HG03025 (cell line): ENCODE measurements around the gene PSD.

Source experiments
- ATAC-seq: cut with Tn5 transposase; IDR thresholded peaks from one replicate; pipeline ENCODE4 v1.9.1; 2021; ENCODE audit warnings: mild to moderate bottlenecking, moderate library complexity; ENCODE audit not compliant: unreplicated experiment, low FRiP score

PSD gene

GRCh38 chr10:102407425-102408130, 11.0 kb downstream of the PSD start:
- no peak for ATAC-seq

DNA sequence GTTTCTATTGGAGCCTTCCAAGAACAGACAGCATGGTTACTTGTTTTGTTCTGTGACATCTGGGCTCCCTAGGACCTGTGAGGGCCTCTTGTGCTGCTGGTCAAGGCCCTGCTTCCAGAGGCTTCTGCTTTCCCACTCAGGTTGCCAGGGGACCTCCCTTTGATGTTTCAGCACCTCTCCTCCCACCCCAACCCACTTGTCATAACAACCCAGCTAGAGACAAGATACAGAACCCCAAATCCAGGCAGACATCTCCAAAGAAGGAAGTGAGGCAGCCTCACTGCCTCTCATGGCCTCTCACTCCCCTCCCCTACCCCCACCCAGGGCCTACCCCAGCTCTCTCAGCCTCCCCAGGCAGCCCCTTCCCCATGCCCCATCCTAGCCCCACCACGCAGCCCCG, 11.8 kb downstream of the PSD start:
- ATAC-seq = no peak

- ATAC-seq = no peak
Observed at GRCh38 chr10:102405632-102406031, 13.0 kb downstream of the PSD start.

GRCh38 chr10:102405108-102405571, 13.4 kb downstream of the PSD start:
- no peak for ATAC-seq

DNA sequence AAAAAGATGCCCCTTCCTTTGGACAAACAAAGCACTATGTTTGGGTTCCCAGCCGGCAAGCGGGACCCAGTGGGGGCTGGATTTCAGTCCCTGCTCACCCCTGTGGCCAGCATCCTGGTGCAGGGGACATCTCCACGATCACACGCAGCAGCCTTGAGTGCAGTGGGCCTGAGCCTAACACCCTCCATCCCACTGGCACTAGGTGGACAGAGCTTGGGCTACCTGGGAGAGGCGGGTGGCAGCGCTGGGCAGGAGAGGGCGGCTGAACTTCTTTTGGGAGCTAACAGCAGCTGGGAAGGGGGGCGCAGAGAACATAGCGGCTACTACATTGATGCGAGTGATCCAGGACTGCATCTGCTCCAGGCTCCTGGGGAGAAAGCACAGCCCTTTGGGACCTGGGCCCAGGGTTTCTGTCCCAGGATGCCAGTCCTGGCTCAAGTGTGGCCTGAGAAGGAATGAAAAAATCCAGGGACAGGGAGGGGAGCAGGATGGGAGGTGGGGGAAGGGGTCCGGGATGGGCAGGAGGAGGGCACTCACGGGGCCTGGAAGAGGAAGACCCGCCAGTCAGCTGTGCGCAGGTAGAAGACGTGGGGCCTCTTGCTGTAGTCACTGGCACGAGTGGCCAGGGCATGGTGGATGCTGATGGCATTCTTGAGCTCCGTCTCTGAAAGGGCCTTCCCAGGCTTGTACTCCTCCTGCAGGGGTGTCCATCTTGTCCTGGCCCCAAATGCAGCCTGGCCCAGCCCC, 14.1 kb downstream of the PSD start:
- no peak for ATAC-seq

DNA sequence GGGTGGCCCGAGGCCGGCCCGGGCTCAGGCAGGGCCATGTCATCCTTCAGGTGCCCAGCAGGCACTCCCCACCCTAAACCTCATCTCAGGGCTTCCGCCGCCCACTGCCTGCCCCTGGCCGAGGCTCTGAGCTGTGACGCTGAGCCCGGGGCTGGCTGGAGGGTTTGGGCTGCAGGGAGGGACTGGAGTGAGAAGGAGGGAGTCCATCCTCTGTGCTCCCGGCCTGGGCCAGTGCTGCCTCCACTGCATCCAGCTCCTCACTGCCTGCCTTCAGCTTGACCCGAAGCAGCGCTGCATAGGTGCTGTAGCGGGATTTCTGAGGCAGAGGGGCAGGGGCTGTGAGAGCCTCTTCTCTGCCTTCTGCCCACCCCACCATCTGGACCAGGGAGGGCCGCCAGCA, 15.5 kb downstream of the PSD start:
- no peak for ATAC-seq

GRCh38 chr10:102402512-102402896, 16.1 kb downstream of the PSD start:
- no peak for ATAC-seq

DNA sequence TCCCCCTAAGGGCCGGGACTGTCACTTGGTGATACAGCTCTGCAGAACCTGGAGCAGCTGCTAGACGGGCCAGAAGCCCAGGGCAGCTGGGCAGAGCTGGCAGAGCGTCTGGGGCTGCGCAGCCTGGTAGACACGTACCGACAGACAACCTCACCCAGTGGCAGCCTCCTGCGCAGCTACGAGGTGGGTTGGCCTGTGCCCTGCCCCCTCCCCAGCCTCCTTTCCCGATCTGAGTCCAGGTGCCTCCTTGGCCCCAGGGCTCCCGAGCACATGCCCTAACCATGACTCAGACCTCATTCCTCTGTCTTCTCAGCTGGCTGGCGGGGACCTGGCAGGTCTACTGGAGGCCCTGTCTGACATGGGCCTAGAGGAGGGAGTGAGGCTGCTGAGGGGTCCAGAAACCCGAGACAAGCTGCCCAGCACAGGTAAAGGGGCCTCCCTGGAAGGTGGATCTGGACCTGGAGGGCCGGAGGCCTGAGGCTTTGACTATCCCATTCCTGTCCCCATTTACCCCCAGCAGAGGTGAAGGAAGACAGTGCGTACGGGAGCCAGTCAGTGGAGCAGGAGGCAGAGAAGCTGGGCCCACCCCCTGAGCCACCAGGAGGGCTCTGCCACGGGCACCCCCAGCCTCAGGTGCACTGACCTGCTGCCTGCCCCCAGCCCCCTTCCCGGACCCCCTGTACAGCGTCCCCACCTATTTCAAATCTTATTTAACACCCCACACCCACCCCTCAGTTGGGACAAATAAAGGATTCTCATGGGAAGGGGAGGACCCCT, 16.7 kb downstream of the PSD start:
- no peak for ATAC-seq

DNA sequence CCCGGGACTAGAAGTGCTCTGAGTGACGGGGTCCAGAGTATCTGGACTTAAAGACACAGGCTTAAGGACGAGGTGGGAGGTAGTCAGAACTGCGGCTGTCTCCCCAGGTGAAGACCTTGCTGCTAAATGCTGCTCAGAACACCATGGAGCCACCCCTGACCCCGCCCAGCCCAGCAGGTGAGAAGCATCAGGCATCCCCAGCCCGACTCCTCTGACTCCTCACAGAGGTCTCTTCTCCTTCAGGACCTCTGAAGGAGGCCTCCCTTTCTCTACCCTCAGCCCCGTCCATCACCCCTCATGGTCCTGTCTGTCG, 17.3 kb downstream of the PSD start:
- no peak for ATAC-seq

- ATAC-seq = no peak
Observed at GRCh38 chr10:102400598-102401341, 17.8 kb downstream of the PSD start.

DNA sequence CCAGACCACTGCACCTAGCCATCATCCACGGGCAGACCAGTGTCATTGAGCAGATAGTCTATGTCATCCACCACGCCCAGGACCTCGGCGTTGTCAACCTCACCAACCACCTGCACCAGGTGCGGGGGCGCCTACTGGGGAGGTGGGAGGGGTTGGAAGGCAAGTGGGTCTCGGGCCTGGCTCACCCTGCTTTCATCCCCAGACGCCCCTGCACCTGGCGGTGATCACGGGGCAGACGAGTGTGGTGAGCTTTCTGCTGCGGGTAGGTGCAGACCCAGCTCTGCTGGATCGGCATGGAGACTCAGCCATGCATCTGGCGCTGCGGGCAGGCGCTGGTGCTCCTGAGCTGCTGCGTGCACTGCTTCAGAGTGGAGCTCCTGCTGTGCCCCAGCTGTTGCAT, 18.5 kb downstream of the PSD start:
- no peak for ATAC-seq

DNA sequence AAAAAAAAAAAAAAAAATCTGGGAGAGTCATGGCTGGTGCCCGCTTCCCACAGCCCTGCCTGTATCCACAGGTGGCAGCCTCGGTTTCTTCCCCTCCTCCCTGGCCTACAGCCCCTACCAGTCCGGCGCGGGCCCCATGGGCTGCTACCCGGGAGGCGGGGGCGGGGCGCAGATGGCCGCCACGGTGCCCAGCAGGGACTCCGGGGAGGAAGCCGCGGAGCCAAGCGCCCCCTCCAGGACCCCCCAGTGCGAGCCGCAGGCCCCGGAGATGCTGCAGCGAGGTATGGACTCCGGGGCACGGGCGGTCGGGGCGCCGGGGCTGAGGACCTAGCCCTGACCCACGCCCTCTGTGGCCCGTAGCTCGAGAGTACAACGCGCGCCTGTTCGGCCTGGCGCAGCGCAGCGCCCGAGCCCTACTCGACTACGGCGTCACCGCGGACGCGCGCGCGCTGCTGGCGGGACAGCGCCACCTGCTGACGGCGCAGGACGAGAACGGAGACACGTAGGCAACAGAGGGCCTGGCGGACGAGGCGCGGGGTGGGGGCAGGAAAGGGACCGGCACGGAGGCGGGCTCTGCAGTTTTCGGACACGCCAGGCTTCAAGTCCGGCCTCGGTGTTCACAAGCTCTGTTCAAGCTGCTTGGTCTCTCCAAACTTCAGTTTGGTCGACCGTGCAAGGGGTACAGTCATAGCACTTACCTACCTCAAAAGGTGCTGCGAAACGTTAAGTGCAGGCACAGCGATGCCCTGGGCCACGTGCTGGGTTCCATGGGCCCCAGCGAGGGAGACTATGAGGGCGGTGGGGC, 19.2 kb downstream of the PSD start:
- ATAC-seq = peak; percentile 33

DNA sequence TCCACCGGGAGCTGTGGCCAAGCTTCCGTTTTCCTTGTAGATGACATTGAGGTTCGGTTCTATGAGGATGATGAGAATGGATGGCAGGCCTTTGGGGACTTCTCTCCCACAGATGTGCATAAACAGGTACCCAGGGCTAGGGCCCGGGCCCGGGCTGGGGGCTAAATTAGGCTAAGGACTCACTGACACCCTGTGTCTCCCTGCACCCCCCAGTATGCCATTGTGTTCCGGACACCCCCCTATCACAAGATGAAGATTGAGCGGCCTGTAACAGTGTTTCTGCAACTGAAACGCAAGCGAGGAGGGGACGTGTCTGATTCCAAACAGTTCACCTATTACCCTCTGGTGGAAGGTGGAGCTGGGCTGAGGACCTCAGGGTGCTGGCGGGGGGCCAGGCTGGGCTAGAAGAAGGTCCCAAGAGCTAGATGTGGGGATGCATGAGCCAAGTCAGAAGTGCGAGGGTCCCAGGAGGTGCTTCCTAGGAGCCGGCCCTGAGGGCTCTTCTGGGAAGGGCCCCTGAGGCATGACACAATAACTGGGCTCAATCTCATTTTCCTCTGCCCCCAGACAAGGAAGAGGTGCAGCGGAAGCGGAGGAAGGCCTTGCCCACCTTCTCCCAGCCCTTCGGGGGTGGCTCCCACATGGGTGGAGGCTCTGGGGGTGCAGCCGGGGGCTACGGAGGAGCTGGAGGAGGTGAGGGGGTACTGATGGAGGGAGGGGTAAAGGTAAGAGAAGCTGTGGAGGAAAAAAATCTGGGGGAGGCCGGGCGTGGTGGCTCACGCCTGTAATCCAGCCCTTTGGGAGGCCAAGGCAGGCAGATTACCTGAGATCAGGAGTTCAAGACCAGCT, 20.2 kb downstream of the PSD start:
- ATAC-seq = no peak

DNA sequence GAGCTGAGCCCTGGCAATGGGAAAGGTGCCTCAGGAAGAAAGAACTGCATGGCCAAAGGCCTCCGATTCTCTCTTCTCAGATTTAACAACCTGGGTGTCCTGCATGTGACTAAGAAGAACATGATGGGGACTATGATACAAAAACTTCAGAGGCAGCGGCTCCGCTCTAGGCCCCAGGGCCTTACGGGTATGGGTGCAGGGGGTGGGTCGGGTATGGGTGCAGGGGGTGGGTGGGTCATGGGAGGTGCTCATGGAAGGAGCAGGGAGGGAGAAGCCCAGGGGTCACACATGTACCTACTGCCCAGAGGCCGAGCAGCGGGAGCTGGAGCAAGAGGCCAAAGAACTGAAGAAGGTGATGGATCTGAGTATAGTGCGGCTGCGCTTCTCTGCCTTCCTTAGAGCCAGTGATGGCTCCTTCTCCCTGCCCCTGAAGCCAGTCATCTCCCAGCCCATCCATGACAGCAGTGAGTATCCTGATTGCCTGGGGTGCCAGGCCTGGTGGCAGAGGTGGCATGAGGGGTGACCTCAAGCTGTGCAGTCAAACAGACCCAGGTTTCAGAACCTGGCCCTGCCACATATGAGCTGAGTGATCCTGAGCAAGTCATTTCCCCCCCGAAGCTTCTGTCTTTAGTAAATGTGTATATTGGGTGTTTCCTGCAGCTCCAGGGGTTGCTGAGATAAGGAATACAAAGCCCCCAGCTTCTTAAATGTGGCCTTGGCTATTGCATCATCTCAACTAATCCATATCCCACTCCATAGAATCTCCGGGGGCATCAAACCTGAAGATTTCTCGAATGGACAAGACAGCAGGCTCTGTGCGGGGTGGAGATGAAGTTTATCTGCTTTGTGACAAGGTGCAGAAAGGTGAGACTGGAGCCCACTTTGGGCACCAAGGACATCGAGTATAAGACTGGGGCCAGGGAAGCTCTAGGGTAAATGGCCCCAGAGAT, 21.1 kb downstream of the PSD start:
- no peak for ATAC-seq

DNA sequence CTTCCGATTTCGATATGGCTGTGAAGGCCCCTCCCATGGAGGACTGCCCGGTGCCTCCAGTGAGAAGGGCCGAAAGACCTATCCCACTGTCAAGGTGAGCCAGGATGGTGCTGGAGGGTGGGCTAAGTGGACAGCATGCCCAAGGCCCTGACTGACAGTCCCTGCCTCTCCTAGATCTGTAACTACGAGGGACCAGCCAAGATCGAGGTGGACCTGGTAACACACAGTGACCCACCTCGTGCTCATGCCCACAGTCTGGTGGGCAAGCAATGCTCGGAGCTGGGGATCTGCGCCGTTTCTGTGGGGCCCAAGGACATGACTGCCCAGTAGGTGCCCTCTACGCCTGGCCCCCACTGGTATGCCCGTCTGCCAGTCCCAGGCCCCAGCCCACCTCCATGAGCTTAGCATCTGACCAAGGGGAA, 21.8 kb downstream of the PSD start:
- no peak for ATAC-seq

GRCh38 chr10:102396317-102396650, 22.3 kb downstream of the PSD start:
- ATAC-seq = no peak

DNA sequence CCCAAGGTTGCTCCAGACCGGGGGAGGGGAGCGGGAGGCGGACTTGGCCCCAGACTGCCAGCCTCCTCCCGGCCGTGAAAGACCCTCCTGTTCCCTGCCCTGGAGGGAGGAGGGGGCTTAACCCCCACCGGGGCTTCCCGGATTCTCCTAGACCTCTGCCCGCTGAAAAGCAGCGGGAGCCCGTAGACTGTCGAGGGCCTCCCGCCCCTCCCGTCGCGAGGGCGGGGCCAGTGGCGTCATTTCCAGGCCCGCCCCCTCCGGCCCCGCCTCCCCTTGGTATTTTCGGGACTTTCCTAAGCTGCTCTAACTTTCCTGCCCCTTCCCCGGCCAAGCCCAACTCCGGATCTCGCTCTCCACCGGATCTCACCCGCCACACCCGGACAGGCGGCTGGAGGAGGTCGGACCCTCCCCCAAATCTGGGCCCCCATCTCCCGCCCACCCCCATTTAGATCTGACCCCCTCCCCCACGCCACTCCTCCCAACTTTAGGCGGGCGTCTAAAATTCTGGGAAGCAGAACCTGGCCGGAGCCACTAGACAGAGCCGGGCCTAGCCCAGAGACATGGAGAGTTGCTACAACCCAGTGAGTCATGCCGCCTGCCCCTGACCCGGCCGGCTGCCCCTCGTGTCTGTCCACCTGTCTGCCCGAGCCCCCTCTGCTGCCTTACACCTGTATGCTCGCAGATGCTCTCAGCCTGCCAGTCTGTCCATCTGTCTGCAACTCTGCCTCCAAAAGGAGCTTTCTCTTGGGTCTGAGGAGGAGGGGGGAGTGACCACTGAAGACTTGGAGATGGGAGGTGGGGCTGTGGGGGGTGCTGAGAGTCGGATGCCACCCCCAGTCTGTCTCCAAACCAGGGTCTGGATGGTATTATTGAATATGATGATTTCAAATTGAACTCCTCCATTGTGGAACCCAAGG, 22.9 kb downstream of the PSD start, which contains the start of gene NFKB2:
Gene NFKB2 (plus strand): TSS at position 306 of the 917 bp plus-strand sequence. CDS start 255 bp downstream, at position 561.
- ATAC-seq = peak; percentile 21
